Upper lobe of left lung (tissue), 4 donors: Measurements from ENCODE around the gene TRIM47.

Experiments
- CTCF ChIP-seq, 6 experiments: fragments of 450-650 bp in 4 of 6; fragments of 200-600 bp in 2 of 6; sonication (generic) in 2 of 6; IDR thresholded peaks; one replicate each; pipeline ENCODE4 v1.5.1; 2016 to 2019; ENCODE audit warnings: antibody characterized with exemption in 6 of 6
- EP300 ChIP-seq, 4 donors: sonication (generic); formaldehyde crosslinking; IDR thresholded peaks; one replicate each; pipeline ENCODE4 v1.5.1; 2017; ENCODE audit warnings: antibody characterized with exemption in 4 of 4, control low read depth in 2 of 4
- POLR2A ChIP-seq, 4 donors: fragments of 450-650 bp; IDR thresholded peaks; one replicate each; pipeline ENCODE4 v1.5.1; 2016 to 2017; ENCODE audit warnings: antibody characterized with exemption in 4 of 4, mild to moderate bottlenecking in 2 of 4

GRCh38 chr17:75894049-75894733, 15.8 kb upstream of the TRIM47 start:
- TF ChIP-seq CTCF (IDR thresholded peaks at IDR 0.05) (no peak), POLR2A (IDR thresholded peaks at IDR 0.05) (no peak), EP300 (IDR thresholded peaks at IDR 0.05) (no peak)
